OCI-LY7 (cell line): ENCODE measurements around the gene CENPV.

Experiments used
- EZH2phosphoT487 ChIP-seq: fragments of 200-600 bp; sonication (generic); IDR thresholded peaks from 2 replicates; pipeline ENCODE4 v1.6.1; 2018; ENCODE audit warnings: low read depth, borderline replicate concordance, mild to moderate bottlenecking, mixed run types, antibody characterized with exemption, low read length, moderate library complexity, mixed read lengths
- TF ChIP-seq, protein P1 (sequence below): fragments of 200-600 bp; sonication (generic); conservative IDR thresholded peaks from 2 replicates; pipeline ENCODE4 v1.5.1; 2014; ENCODE audit warnings: mild to moderate bottlenecking, antibody characterized with exemption, low read length, moderate library complexity, mixed read lengths

DNA sequence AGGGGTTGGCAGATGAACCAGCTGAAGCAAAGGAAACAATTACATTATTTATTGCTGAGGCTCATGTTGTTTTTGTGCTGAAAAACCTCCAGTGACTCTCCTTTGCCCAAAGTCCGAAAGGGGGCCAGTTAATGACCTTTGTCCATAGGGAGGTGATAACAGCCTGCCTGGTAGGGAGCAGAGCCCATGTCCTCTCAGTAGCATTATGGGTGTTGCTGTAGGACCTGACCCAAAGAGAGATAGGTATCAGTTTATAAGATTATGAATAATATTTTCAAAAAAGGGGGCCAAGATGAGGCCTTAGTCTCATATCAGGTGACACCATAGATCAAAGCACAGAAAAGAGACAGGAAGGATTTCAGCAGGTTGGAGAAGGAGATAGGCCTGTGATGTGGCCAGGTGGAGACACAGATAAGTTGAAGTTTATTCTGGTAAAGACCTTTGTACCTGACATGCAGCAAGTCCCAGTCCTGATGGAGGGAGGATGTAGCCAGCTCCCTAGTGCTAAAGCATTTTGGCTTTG lies 55.1 kb downstream of the CENPV start:
- TF ChIP-seq, protein P1, sequence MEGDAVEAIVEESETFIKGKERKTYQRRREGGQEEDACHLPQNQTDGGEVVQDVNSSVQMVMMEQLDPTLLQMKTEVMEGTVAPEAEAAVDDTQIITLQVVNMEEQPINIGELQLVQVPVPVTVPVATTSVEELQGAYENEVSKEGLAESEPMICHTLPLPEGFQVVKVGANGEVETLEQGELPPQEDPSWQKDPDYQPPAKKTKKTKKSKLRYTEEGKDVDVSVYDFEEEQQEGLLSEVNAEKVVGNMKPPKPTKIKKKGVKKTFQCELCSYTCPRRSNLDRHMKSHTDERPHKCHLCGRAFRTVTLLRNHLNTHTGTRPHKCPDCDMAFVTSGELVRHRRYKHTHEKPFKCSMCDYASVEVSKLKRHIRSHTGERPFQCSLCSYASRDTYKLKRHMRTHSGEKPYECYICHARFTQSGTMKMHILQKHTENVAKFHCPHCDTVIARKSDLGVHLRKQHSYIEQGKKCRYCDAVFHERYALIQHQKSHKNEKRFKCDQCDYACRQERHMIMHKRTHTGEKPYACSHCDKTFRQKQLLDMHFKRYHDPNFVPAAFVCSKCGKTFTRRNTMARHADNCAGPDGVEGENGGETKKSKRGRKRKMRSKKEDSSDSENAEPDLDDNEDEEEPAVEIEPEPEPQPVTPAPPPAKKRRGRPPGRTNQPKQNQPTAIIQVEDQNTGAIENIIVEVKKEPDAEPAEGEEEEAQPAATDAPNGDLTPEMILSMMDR = no peak
- TF ChIP-seq EZH2phosphoT487 = no peak
